OCI-LY7 (cell line): ENCODE results near the gene PSMG2. TPM values are rescaled to one million over a fixed set of nuclear protein-coding genes. Genes with fewer than 3 reads are reported as not detected.

ENCODE experiments used
- BruUV-seq: library from RNA; stranded (reverse); fragments of 400-500 nt; replicated peaks from 2 replicates; lab custom pipeline; 2021; lab: Mats Ljungman, UMichigan
- CTCF ChIA-PET: fragments of 300-600 bp; sonication (Branson Sonifier 250); formaldehyde crosslinking; loops from one replicate; lab custom pipeline; 2022; ENCODE audit warnings: antibody characterized with exemption; ENCODE audit not compliant: unreplicated experiment; lab: Charles Lee
- POLR2A ChIA-PET: fragments of 300-600 bp; sonication (Branson Sonifier 250); formaldehyde crosslinking; loops from one replicate; lab custom pipeline; 2022; ENCODE audit warnings: antibody characterized with exemption; lab: Charles Lee
- DNase-seq: peaks from one replicate; pipeline ENCODE4 v3.0.0-alpha.2; 2015; ENCODE audit warnings: low spot score
- H2AFZ ChIP-seq: fragments of 200-600 bp; sonication (generic), shearing (Covaris generic); 2 replicates; pipeline ENCODE4 v1.6.1; 2014; ENCODE audit warnings: mild to moderate bottlenecking, antibody characterized with exemption, low read length, moderate library complexity
- H3K27ac ChIP-seq: fragments of 200-600 bp; sonication (generic); 2 replicates; pipeline ENCODE4 v1.5.1; 2014; ENCODE audit warnings: mixed run types, low read depth, mild to moderate bottlenecking, moderate library complexity, low read length, inconsistent platforms; ENCODE audit not compliant: poor library complexity, severe bottlenecking
- H3K36me3 ChIP-seq: fragments of 200-600 bp; sonication (generic); 2 replicates; pipeline ENCODE4 v1.6.1; 2014; ENCODE audit warnings: mild to moderate bottlenecking, antibody characterized with exemption, low read length, moderate library complexity, mixed read lengths; ENCODE audit not compliant: insufficient read depth
- H3K4me1 ChIP-seq: fragments of 200-600 bp; sonication (generic); 2 replicates; pipeline ENCODE4 v1.5.1; 2014; ENCODE audit warnings: mild to moderate bottlenecking, low read length; ENCODE audit not compliant: insufficient read depth, poor library complexity, severe bottlenecking
- H3K4me2 ChIP-seq: fragments of 200-600 bp; sonication (generic); 2 replicates; pipeline ENCODE4 v1.6.1; 2014; ENCODE audit warnings: mild to moderate bottlenecking, low read length
- H3K4me3 ChIP-seq: fragments of 200-600 bp; sonication (generic); 2 replicates; pipeline ENCODE4 v1.5.1; 2014; ENCODE audit warnings: mild to moderate bottlenecking, low read depth, low read length; ENCODE audit not compliant: poor library complexity, severe bottlenecking
- H3K79me2 ChIP-seq: fragments of 200-600 bp; sonication (generic); 2 replicates; pipeline ENCODE4 v1.6.1; 2016; ENCODE audit warnings: low read depth, mild to moderate bottlenecking, low read length, moderate library complexity, mixed read lengths; ENCODE audit not compliant: insufficient read depth
- H3K9me2 ChIP-seq: fragments of 200-600 bp; sonication (generic); 2 replicates; pipeline ENCODE4 v1.6.1; 2016; ENCODE audit warnings: mild to moderate bottlenecking, low read length, mixed read lengths; ENCODE audit not compliant: insufficient read depth
- H3K9me3 ChIP-seq: fragments of 200-600 bp; sonication (generic); 2 replicates; pipeline ENCODE4 v1.6.1; 2014; ENCODE audit warnings: mild to moderate bottlenecking, mixed run types, low read length, mixed read lengths
- H4K20me1 ChIP-seq: fragments of 200-600 bp; sonication (generic); 2 replicates; pipeline ENCODE4 v1.6.1; 2014; ENCODE audit warnings: mild to moderate bottlenecking, antibody characterized with exemption, low read length, moderate library complexity, mixed read lengths; ENCODE audit not compliant: insufficient read depth
- CTCF ChIP-seq: fragments of 200-600 bp; sonication (generic); conservative IDR thresholded peaks from 2 replicates; pipeline ENCODE4 v1.5.1; 2014; ENCODE audit warnings: mild to moderate bottlenecking, antibody characterized with exemption, low read length, moderate library complexity, mixed read lengths
- EZH2phosphoT487 ChIP-seq: fragments of 200-600 bp; sonication (generic); IDR thresholded peaks from 2 replicates; pipeline ENCODE4 v1.6.1; 2018; ENCODE audit warnings: low read depth, borderline replicate concordance, mild to moderate bottlenecking, mixed run types, antibody characterized with exemption, low read length, moderate library complexity, mixed read lengths
- intact Hi-C: fragments of 100-400 bp; cut with micrococcal nuclease; formaldehyde crosslinking; loops from one replicate; pipeline ENCODE4 v1.10.0; 2022; ENCODE audit not compliant: unreplicated experiment
- total RNA-seq, 2 experiments: library from RNA; depleted of rRNA in 1 of 2; stranded (reverse); fragments of >200 nt in 1 of 2; shearing (Covaris generic) in 1 of 2; gene quantifications; 2 replicates each; pipeline ENCODE4 v1.2.3, GENCODE V29; 2014 to 2022

The PSMG2 gene
- total RNA-seq, 2 experiments from 2014 or later, result 69.2 to 98.8 TPM

GRCh38 chr18:12770469-12771219, 67.8 kb downstream of the PSMG2 start:
- intact Hi-C loops, result no loop called here

GRCh38 chr18:12772111-12772510, 69.3 kb downstream of the PSMG2 start:
- CTCF ChIA-PET, result no interaction called here
- no peaks in the 10 kb centered on the region for H4K20me1 ChIP-seq
- H3K4me1 ChIP-seq, result no peaks in the 10 kb centered on the region
- H3K27ac ChIP-seq, result no peak overlapping the region
- H3K36me3 ChIP-seq, result no peaks in the 10 kb centered on the region
- no peak overlapping the region for H3K4me3 ChIP-seq
- H3K79me2 ChIP-seq, result no peaks in the 10 kb centered on the region
- POLR2A ChIA-PET, result no interaction called here
- TF ChIP-seq EZH2phosphoT487 (no peak), CTCF (no peak)
- intact Hi-C loops, result no loop called here
- no TSS peak for BruUV-seq
- no peaks in the 10 kb centered on the region for H3K9me3 ChIP-seq
- no peak overlapping the region for H2AFZ ChIP-seq
- H3K9me2 ChIP-seq, result no peaks in the 10 kb centered on the region
- no peak for DNase-seq
- H3K4me2 ChIP-seq, result no peak overlapping the region

More at GRCh38 chr18:12770469-12771219, 67.8 kb downstream of the PSMG2 start:
- no peaks in the 10 kb centered on the region for H3K79me2 ChIP-seq
- H3K36me3 ChIP-seq, result no peaks in the 10 kb centered on the region
- no peaks in the 10 kb centered on the region for H3K9me3 ChIP-seq
- BruUV-seq, result no TSS peak
- H3K4me3 ChIP-seq, result no peak overlapping the region
- CTCF ChIA-PET, result no interaction called here
- H3K4me2 ChIP-seq, result no peak overlapping the region
- H3K4me1 ChIP-seq, result no peaks in the 10 kb centered on the region
- H4K20me1 ChIP-seq, result no peaks in the 10 kb centered on the region
- H3K27ac ChIP-seq, result no peak overlapping the region
- no peaks in the 10 kb centered on the region for H3K9me2 ChIP-seq
- no peak overlapping the region for H2AFZ ChIP-seq
- POLR2A ChIA-PET, result interaction anchor here (0.6 kb wide), 1 partner anchor 18 kb away, joined by 3 read pairs; no protein-coding TSS in a partner anchor
- no peak for DNase-seq
- TF ChIP-seq CTCF, result no peak
- no peak for TF ChIP-seq EZH2phosphoT487

- POLR2A ChIA-PET, result no interaction called here
- H3K4me2 ChIP-seq, result no peak overlapping the region
- H2AFZ ChIP-seq, result no peak overlapping the region
- no peak for DNase-seq
- no peaks in the 10 kb centered on the region for H4K20me1 ChIP-seq
- no peaks in the 10 kb centered on the region for H3K9me3 ChIP-seq
- no peaks in the 10 kb centered on the region for H3K36me3 ChIP-seq
- H3K4me3 ChIP-seq, result no peak overlapping the region
- intact Hi-C loops, result no loop called here
- H3K9me2 ChIP-seq, result no peaks in the 10 kb centered on the region
- CTCF ChIA-PET, result no interaction called here
- no peaks in the 10 kb centered on the region for H3K79me2 ChIP-seq
- no peaks in the 10 kb centered on the region for H3K4me1 ChIP-seq
- TF ChIP-seq EZH2phosphoT487 (no peak), CTCF (no peak)
- BruUV-seq, result no TSS peak
- no peak overlapping the region for H3K27ac ChIP-seq
These were observed 70.5 kb downstream of the PSMG2 start for GRCh38 chr18:12773369-12773768.
